Keratinocyte (primary cell): ENCODE data around the gene MADD. TPM values are rescaled to one million over a fixed set of nuclear protein-coding genes. Genes with fewer than 3 reads are reported as not detected.

Source experiments
- DNase-seq: peaks from one replicate; pipeline ENCODE4 v3.0.0-alpha.2; 2011; ENCODE audit warnings: low read depth, missing footprints, low spot score
- FAIRE-seq: peaks from 2 replicates; lab custom pipeline; 2011; peaks lifted over from hg19 to GRCh38; lab: Jason Lieb, UNC
- H2AFZ ChIP-seq: 2 replicates; pipeline ENCODE4 v1.6.0; 2012; ENCODE audit warnings: low read length, control low read depth, inconsistent platforms; ENCODE audit not compliant: control insufficient read depth
- H3K27ac ChIP-seq: 2 replicates; pipeline ENCODE4 v1.5.1; 2011; ENCODE audit warnings: low read length; ENCODE audit not compliant: control insufficient read depth, insufficient read depth
- H3K27me3 ChIP-seq: 3 replicates; pipeline ENCODE4 v1.6.0; 2011; ENCODE audit warnings: low read length; ENCODE audit not compliant: control insufficient read depth, insufficient read depth; ENCODE audit errors: extremely low read depth
- H3K36me3 ChIP-seq, 2 experiments: 2 replicates in 1 of 2; 3 replicates in 1 of 2; pipeline ENCODE4 v1.5.1; 2011; ENCODE audit warnings: low read length in 2 of 2, mild to moderate bottlenecking in 1 of 2; ENCODE audit not compliant: control insufficient read depth in 2 of 2, insufficient read depth in 2 of 2; ENCODE audit errors: extremely low read depth in 1 of 2
- H3K4me1 ChIP-seq: 3 replicates; pipeline ENCODE4 v1.5.1; 2011; ENCODE audit warnings: low read length; ENCODE audit not compliant: control insufficient read depth, insufficient read depth; ENCODE audit errors: extremely low read depth
- H3K4me2 ChIP-seq: 3 replicates; pipeline ENCODE4 v1.6.0; 2011; ENCODE audit warnings: low read depth, low read length; ENCODE audit not compliant: control insufficient read depth, insufficient read depth; ENCODE audit errors: extremely low read depth
- H3K4me3 ChIP-seq, 3 experiments: fragments of 200-600 bp in 1 of 3; sonication (generic) in 1 of 3; 2 replicates in 2 of 3; 3 replicates in 1 of 3; pipeline ENCODE4 v1.5.1; 2011 to 2016; ENCODE audit warnings: low read length in 3 of 3, mild to moderate bottlenecking in 3 of 3, control low read depth in 2 of 3, inconsistent platforms in 1 of 3, low read depth in 1 of 3, mixed read lengths in 1 of 3, mixed run types in 1 of 3, moderate library complexity in 1 of 3; ENCODE audit not compliant: control insufficient read depth in 2 of 3, insufficient read depth in 2 of 3; ENCODE audit errors: extremely low read depth in 1 of 3
- H3K79me2 ChIP-seq: 2 replicates; pipeline ENCODE4 v1.6.0; 2012; ENCODE audit warnings: low read length; ENCODE audit not compliant: control insufficient read depth, insufficient read depth
- H3K9ac ChIP-seq: 3 replicates; pipeline ENCODE4 v1.6.0; 2011; ENCODE audit warnings: low read length; ENCODE audit not compliant: control insufficient read depth, insufficient read depth; ENCODE audit errors: extremely low read depth
- H3K9me1 ChIP-seq: 3 replicates; pipeline ENCODE4 v1.6.0; 2011; ENCODE audit warnings: low read length; ENCODE audit not compliant: control insufficient read depth, insufficient read depth; ENCODE audit errors: extremely low read depth
- H3K9me3 ChIP-seq: 2 replicates; pipeline ENCODE4 v1.5.1; 2012; ENCODE audit warnings: low read depth, low read length; ENCODE audit not compliant: control insufficient read depth
- H4K20me1 ChIP-seq: 3 replicates; pipeline ENCODE4 v1.6.0; 2011; ENCODE audit warnings: low read length; ENCODE audit not compliant: control insufficient read depth, insufficient read depth; ENCODE audit errors: extremely low read depth
- EZH2 ChIP-seq: IDR thresholded peaks from one replicate; pipeline ENCODE4 v1.6.1; 2012; ENCODE audit warnings: inconsistent platforms, mild to moderate bottlenecking, low read length, moderate library complexity
- dilution Hi-C: fragments of 300-500 bp; cut with MboI; formaldehyde crosslinking; loops from one replicate; pipeline ENCODE4 v1.7.0; 2020; ENCODE audit warnings: low sequenced_read_pairs; ENCODE audit not compliant: extremely low pct_ligation_motif_present
- polyA plus RNA-seq, 5 experiments: library from polyadenylated mRNA; depleted of rRNA in 3 of 5; stranded (reverse) in 3 of 5; stranded (forward) in 1 of 5; unstranded in 1 of 5; fragments of >200 nt; gene quantifications; 1 replicate in 1 of 5; 2 replicates in 3 of 5; 3 replicates in 1 of 5; pipeline versions ENCODE4 v1.2.1 to v1.2.3, GENCODE V29; 2011 to 2012; ENCODE audit warnings: missing spikeins in 2 of 5, low read depth in 1 of 5, low replicate concordance in 1 of 5
- TF ChIP-seq, protein P1 (sequence below), 3 experiments: IDR thresholded peaks in 1 of 3; conservative IDR thresholded peaks in 1 of 3; optimal IDR thresholded peaks in 1 of 3; 2 replicates in 2 of 3; 3 replicates in 1 of 3; pipeline versions ENCODE3 to v1.5.1; 2011; ENCODE audit warnings: low read length in 3 of 3, mild to moderate bottlenecking in 3 of 3, moderate library complexity in 2 of 3, control low read depth in 1 of 3, inconsistent platforms in 1 of 3; ENCODE audit not compliant: insufficient read depth in 2 of 3; ENCODE audit errors: extremely low read depth in 1 of 3

Gene MADD
- polyA plus RNA-seq, 1 donor (not counting 4 experiments of a cell fraction or from before 2014, with no cell fraction given) = 11.9 TPM

DNA sequence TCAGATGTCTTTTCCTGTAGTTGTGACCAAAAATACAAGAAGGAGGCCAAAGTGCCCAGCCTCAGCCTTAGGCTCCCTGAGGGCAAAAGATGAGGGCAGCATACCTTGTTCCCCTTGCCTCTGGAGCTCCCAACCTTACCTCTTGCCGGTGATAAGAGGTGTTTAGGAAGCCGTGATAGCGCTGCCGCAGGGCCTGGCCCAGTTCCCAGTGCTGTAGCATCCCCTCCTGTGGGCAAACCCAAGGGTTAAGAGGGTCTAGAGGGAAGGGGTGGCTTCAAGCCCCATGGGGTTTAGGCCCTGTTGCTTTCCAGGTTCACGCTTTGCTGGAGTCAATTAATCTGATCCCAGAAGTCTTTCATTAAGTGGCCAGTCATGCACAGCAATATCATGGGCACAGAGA, 22.4 kb upstream of the MADD start:
- FAIRE-seq (no peak), DNase-seq (no peak)
- Histone ChIP-seq H3K9ac (no peak overlapping the region), H3K79me2 (peaks cover 16% of the 10 kb centered on the region), H3K9me3 (no peaks in the 10 kb centered on the region), H3K27ac (no peak overlapping the region), H3K4me2 (peak overlapping the region; percentile 88), H4K20me1 (no peaks in the 10 kb centered on the region), H3K4me3 (no peak overlapping the region), H3K9me1 (no peaks in the 10 kb centered on the region), H3K27me3 (no peaks in the 10 kb centered on the region), H3K4me1 (peaks cover 12% of the 10 kb centered on the region), H2AFZ (no peak overlapping the region), H3K36me3 (peaks cover 8 to 20% of the 10 kb centered on the region in 2 experiments)
- TF ChIP-seq EZH2 = no peak
- TF ChIP-seq, protein P1, sequence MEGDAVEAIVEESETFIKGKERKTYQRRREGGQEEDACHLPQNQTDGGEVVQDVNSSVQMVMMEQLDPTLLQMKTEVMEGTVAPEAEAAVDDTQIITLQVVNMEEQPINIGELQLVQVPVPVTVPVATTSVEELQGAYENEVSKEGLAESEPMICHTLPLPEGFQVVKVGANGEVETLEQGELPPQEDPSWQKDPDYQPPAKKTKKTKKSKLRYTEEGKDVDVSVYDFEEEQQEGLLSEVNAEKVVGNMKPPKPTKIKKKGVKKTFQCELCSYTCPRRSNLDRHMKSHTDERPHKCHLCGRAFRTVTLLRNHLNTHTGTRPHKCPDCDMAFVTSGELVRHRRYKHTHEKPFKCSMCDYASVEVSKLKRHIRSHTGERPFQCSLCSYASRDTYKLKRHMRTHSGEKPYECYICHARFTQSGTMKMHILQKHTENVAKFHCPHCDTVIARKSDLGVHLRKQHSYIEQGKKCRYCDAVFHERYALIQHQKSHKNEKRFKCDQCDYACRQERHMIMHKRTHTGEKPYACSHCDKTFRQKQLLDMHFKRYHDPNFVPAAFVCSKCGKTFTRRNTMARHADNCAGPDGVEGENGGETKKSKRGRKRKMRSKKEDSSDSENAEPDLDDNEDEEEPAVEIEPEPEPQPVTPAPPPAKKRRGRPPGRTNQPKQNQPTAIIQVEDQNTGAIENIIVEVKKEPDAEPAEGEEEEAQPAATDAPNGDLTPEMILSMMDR (optimal IDR thresholded peaks at IDR 0.05 in 1 of 3, IDR thresholded peaks at IDR 0.05 in 1 of 3, conservative IDR thresholded peaks at IDR 0.05 in 1 of 3; ENCODE audit: extremely low read depth in 1 of 3, insufficient read depth in 2 of 3, low read length in 3 of 3) = no peak
- dilution Hi-C loops = no loop called here

DNA sequence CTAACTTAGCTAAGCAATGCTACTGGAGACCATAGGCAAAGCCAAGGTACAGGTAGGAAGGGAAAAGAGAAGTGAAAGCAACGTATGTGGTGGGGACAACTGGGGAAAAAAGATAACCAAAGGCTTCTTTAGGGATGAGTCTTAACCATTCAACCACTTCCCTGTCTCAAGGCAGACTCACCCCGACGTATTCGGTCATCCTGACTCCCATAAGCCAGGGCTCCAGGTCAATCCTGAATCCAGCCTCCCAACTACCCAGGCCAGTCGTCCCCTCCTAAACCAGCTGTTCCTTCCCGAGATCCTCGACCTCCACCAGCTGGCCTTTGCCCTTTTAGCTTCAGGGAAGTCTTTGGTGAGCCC, 21.6 kb upstream of the MADD start:
- Histone ChIP-seq H3K4me1 (peaks cover 12% of the 10 kb centered on the region), H3K9me1 (no peaks in the 10 kb centered on the region), H3K9ac (peak overlapping the region; percentile 85), H4K20me1 (no peaks in the 10 kb centered on the region), H3K27me3 (no peaks in the 10 kb centered on the region), H3K36me3 (peaks cover 7 to 16% of the 10 kb centered on the region in 2 experiments), H3K27ac (peak overlapping the region; percentile 90), H3K4me3 (peak overlapping the region; percentile 79 to 93 (median 92)), H3K79me2 (peaks cover 16% of the 10 kb centered on the region), H3K4me2 (peak overlapping the region; percentile 88), H3K9me3 (no peaks in the 10 kb centered on the region), H2AFZ (peak overlapping the region; percentile 92)
- TF ChIP-seq EZH2 = no peak
- TF ChIP-seq, protein P1 (optimal IDR thresholded peaks at IDR 0.05 in 1 of 3, IDR thresholded peaks at IDR 0.05 in 1 of 3, conservative IDR thresholded peaks at IDR 0.05 in 1 of 3; ENCODE audit: extremely low read depth in 1 of 3, insufficient read depth in 2 of 3, low read length in 3 of 3) = no peak
- DNase-seq (no peak), FAIRE-seq (no peak)
- dilution Hi-C loops = no loop called here
